HG02973 (cell line): ENCODE measurements around the gene KLHDC7B.

Experiments used
- ATAC-seq: cut with Tn5 transposase; IDR thresholded peaks from one replicate; pipeline ENCODE4 v1.9.1; 2021; ENCODE audit warnings: moderate library complexity; ENCODE audit not compliant: unreplicated experiment

Gene KLHDC7B

DNA sequence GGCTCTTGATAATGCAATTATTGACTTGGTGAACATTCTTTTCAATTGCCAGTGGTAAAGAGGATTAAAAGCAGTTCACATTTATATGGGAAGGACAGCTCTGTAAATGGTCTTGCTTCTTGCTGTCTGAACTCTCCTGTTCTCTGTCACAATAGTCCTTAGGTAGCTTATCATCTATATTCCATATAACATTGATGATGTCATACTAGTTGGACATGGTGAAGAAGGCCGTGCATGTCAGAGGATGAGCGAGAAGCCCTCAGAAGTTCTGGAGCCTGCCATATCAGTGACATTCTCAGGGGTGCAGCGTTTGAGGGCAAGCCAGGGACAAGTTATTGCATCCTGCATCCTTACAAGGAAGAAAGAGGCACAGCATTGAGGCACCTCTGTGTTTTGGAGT is 39.5 kb downstream of the KLHDC7B start:
- no peak for ATAC-seq

GRCh38 chr22:50585781-50586180 is 40.1 kb downstream of the KLHDC7B start:
- ATAC-seq: no peak

- no peak for ATAC-seq
These were observed 40.7 kb downstream of the KLHDC7B start for GRCh38 chr22:50586416-50586815.

DNA sequence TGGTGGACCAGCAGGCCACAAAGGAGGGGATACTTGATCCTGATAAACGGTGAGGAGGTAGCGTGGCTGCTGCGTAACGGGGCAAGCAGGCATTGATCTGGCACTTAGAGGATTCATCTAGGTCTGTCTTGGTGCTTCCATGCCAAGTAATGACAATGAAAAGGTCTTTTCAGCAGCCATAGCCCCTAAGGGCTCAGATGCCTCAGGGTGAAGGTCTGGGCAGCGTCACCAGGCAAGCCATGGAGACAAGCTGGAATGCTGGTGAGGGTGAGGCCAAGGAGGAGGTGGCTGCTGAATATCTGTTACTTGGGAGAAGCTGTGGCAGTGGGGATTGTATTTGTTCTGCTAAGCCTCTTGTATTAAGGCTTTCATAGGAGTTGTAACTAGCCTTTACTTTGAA is 41.7 kb downstream of the KLHDC7B start:
- no peak for ATAC-seq

DNA sequence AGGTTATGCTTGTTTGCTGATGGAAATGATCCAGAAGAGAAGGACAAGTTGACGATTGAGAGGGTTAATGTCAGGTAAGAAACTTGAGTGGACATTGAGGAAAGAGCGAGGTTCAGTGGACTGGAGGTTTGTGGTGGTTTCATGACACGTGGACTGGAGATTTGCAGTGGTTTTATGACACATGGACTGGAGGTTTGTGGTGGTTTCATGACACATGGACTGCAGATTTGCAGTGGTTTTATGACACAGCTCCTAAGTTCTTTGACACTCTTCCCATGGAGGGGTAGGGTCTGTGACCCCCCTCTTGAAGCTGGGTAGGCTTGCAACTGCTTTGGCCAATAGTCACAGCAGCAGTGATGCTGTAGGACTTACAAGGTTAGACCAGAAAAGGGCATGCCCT is 49.5 kb downstream of the KLHDC7B start:
- no peak for ATAC-seq

- ATAC-seq: no peak
These were observed 51.4 kb downstream of the KLHDC7B start for GRCh38 chr22:50597097-50597496.

DNA sequence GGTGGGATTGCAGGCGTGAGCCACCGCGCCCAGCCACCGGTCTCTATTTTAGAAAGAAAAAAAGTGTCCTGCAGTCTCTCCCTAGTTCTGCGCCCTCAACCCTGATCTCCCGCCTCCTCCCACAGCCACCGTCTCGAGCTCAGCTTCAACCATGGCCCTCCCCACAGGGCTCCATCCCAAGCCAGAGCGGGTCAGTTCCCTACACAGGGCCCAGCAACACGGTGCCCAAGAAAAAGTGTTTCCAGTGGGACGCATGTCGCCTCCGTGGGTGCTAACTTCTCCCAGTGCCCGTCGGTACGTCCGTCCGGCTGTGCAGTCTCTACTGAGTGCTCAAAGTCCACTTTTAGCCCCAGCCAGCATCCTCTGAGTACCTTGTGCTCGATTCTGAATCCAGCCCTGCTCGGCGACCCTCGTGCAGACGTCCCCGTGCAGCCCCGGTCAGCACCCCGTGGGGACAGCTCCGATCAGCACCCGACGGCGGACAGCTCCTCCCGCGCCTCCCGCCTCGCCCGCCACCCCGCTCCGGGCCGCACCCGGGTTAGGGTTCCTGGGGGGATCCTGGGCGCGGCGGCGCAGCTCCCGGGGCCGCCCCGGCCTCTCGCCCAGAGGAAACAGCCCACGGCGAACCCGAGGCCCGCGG is 54.2 kb downstream of the KLHDC7B start:
- no peak for ATAC-seq

- no peak for ATAC-seq
These were observed 54.8 kb downstream of the KLHDC7B start, which contains the start of gene MAPK8IP2 for GRCh38 chr22:50600538-50600937. MAPK8IP2 (plus strand) TSS chr22:50600793; CDS start chr22:50600819, 26 bp downstream.
